ENCODE results near the gene TRIM29. TPM values are rescaled to one million over a fixed set of nuclear protein-coding genes. Genes with fewer than 3 reads are reported as not detected.

TRIM29 gene
- total and polyA plus RNA-seq, 10 of the 15 experiments (the other 5 are each of a cell fraction or from before 2014, with no cell fraction given) = 0.08 to 0.67 (median 0.26) TPM; not detected in 5

DNA sequence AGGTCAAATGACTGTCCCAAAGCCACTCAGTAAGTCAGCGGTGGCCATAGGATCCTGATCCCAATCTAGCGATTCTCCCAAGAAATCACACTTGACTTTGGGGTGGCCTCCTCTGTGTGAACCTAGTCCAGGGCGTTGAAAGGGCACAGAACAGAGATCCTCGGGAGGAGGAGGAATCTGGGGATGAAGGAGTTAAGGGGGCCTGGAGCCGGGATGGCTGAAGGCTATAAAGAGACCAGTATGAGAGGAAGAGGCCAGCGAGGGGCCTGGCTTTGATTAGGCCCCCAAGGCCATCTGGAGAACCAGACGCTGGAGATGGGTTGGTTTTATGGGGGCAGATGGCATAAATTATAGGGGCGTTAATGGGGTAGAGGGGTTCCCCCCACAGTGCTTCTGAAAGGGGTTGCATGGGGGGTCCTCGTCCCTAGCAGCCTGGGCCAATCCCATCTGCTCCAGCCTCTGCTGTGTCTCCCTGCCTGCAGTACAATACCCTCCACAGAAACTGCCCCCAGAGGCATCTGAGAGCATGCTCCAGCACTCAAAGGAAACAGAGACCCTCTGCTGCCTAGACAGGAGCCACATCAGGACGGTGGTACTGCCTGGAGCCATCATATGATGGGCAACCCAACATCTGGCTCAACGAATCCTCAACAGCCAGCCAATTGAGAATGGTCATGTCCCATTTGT, 35.2 kb upstream of the TRIM29 start:
- ChIA-PET CTCF (interaction anchor here (0.7 to 7.0 kb wide), 6 partner anchors 8 to 174 kb away, joined by 3 to 83 read pairs (median 6); no protein-coding TSS in a partner anchor), RAD21 (ENCODE audit: unreplicated experiment) (interaction anchor here (1.5 kb wide), 1 partner anchor 127 kb away, joined by 3 read pairs; no protein-coding TSS in a partner anchor), POLR2A (no interaction called here), SMC1A (ENCODE audit: uncharacterized antibody, unreplicated experiment) (interaction anchor here (2.1 kb wide), 1 partner anchor 56 kb away, joined by 10 read pairs; no protein-coding TSS in a partner anchor)
- H3K4me3 ChIP-seq = no peak overlapping the region
- ATAC-seq = no peak
- H3K79me2 ChIP-seq (ENCODE audit: control insufficient read depth, insufficient read depth, low read length) = no peaks in the 10 kb centered on the region
- no peak overlapping the region for H3K4me2 ChIP-seq (ENCODE audit: control insufficient read depth, insufficient read depth)
- no peak for FAIRE-seq
- no peak overlapping the region for H3K27ac ChIP-seq (ENCODE audit: control insufficient read depth, insufficient read depth)
- H3K9ac ChIP-seq (ENCODE audit: control insufficient read depth, insufficient read depth, low read length) = no peak overlapping the region
- H4K20me1 ChIP-seq (ENCODE audit: control insufficient read depth, insufficient read depth) = no peaks in the 10 kb centered on the region
- intact Hi-C loops (cut with micrococcal nuclease; ENCODE audit: unreplicated experiment) = no loop called here
- H3K4me1 ChIP-seq (ENCODE audit: control insufficient read depth, insufficient read depth, low read length) = no peaks in the 10 kb centered on the region
- DNase-seq (ENCODE audit: low read depth, low spot score) = no peak
- H3K9me3 ChIP-seq (replicated peaks; ENCODE audit: control insufficient read depth, insufficient read depth, low read length) = no peaks in the 10 kb centered on the region
- in situ Hi-C loops (cut with MboI) = loop anchor here (5.0 kb wide), 2 partner anchors 54 to 129 kb away; no protein-coding TSS in a partner anchor
- H3K36me3 ChIP-seq (ENCODE audit: control insufficient read depth in 2 of 2, insufficient read depth in 2 of 2, low read length in 1 of 2) = no peaks in the 10 kb centered on the region
- TF ChIP-seq SREBF2 (IDR thresholded peaks at IDR 0.05; ENCODE audit: low read length) (no peak), PRDM15 (CRISPR knock-in tag; IDR thresholded peaks at IDR 0.05) (no peak), YY1 (IDR thresholded peaks at IDR 0.05; ENCODE audit: low read depth, low read length) (no peak), POLR2A (IDR thresholded peaks at IDR 0.05; ENCODE audit: low read depth, low read length) (no peak), SIX5 (IDR thresholded peaks at IDR 0.05; ENCODE audit: low read depth, low read length, severe bottlenecking) (no peak), MEF2A (IDR thresholded peaks at IDR 0.05; ENCODE audit: insufficient read depth, low read depth, low read length) (no peak), TARDBP (IDR thresholded peaks at IDR 0.05; ENCODE audit: borderline replicate concordance) (no peak), CBFB (IDR thresholded peaks at IDR 0.05; ENCODE audit: low read depth) (no peak), CHD2 (IDR thresholded peaks at IDR 0.05; ENCODE audit: borderline replicate concordance, low read depth, low read length) (no peak), SMAD5 (IDR thresholded peaks at IDR 0.05; ENCODE audit: low read depth) (no peak), CHD4 (IDR thresholded peaks at IDR 0.05) (no peak), USF1 (IDR thresholded peaks at IDR 0.05; ENCODE audit: borderline replicate concordance, extremely low read length, insufficient read depth, low read depth, low read length) (no peak)
- TF ChIP-seq, protein P1, sequence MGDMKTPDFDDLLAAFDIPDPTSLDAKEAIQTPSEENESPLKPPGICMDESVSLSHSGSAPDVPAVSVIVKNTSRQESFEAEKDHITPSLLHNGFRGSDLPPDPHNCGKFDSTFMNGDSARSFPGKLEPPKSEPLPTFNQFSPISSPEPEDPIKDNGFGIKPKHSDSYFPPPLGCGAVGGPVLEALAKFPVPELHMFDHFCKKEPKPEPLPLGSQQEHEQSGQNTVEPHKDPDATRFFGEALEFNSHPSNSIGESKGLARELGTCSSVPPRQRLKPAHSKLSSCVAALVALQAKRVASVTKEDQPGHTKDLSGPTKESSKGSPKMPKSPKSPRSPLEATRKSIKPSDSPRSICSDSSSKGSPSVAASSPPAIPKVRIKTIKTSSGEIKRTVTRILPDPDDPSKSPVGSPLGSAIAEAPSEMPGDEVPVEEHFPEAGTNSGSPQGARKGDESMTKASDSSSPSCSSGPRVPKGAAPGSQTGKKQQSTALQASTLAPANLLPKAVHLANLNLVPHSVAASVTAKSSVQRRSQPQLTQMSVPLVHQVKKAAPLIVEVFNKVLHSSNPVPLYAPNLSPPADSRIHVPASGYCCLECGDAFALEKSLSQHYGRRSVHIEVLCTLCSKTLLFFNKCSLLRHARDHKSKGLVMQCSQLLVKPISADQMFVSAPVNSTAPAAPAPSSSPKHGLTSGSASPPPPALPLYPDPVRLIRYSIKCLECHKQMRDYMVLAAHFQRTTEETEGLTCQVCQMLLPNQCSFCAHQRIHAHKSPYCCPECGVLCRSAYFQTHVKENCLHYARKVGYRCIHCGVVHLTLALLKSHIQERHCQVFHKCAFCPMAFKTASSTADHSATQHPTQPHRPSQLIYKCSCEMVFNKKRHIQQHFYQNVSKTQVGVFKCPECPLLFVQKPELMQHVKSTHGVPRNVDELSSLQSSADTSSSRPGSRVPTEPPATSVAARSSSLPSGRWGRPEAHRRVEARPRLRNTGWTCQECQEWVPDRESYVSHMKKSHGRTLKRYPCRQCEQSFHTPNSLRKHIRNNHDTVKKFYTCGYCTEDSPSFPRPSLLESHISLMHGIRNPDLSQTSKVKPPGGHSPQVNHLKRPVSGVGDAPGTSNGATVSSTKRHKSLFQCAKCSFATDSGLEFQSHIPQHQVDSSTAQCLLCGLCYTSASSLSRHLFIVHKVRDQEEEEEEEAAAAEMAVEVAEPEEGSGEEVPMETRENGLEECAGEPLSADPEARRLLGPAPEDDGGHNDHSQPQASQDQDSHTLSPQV (IDR thresholded peaks at IDR 0.05) = no peak
- no TSS peak for BruUV-seq (replicated peaks)
- no peak overlapping the region for H2AFZ ChIP-seq (ENCODE audit: control insufficient read depth, low read depth, low read length)
- H3K27me3 ChIP-seq (replicated peaks in 1 of 2; ENCODE audit: control insufficient read depth in 2 of 2, insufficient read depth in 2 of 2, low read length in 1 of 2) = peaks cover 14% of the 10 kb centered on the region in 2 experiments
- 11% methylated on average over 11 of the region's 11 CpGs for WGBS (ENCODE audit: insufficient coverage, insufficient replicate concordance, low lambda C conversion rate, missing lambda C conversion rate)
